ENCODE data around the gene SCN2B.
"Not testable (repeated sequence)": the region's sequence is repeated elsewhere in the genome, so short reads cannot be mapped to it uniquely, and the experiment has no call there.

Gene SCN2B

DNA sequence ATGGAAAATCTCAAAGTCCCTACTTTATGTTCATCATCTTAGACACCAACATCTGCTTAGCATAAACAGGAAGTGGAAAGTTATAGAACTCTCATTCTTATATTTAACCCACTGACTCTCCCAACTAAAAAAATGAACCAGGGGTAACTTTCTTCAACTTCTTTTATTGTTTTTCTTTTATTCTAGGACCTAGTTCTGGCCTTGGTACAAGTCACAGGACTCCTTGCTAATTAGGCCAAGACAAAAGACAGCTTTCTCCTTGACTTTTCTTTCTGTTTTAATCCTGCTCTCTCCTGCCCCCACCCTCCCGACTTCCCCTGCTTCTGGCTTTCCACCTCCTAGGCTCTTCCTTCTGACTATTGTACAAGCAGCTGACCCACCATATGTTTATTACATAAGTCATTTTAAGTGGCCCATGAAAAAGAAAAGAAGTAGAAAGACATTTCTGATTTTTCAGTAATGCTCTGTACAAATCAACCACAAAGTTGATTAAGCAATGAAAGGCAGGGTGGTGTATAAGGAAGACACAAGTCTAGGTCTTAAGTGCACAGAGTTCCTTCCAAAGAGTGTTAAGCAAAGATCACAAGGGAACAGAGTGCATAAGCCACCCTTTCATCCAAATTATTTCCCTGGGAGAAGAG lies 30.1 kb upstream of the SCN2B start:
- no peak for FAIRE-seq

GRCh38 chr11:118205606-118206378 lies 29.4 kb upstream of the SCN2B start:
- no peak for FAIRE-seq

- no peak for FAIRE-seq
Observed at GRCh38 chr11:118202599-118203422, 26.4 kb upstream of the SCN2B start.

DNA sequence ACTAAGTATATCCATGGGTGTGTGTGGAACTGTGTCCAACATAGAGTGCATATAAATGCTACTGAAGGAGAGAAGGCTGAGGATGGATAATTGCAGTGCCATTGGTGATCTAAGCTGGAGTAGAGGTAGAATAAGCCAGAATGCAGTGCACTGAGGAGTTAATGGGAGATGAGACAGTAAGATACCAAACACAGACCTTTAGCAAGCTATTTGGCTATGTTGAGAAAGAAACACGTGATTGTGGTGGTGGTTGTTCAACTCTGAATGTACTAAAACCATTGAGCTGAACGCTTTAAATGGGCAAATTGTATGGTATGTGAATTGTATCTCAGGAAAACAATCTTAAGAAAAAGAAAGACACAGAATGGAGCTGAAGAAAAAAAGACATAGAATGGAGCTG lies 25.5 kb upstream of the SCN2B start:
- FAIRE-seq = no peak

DNA sequence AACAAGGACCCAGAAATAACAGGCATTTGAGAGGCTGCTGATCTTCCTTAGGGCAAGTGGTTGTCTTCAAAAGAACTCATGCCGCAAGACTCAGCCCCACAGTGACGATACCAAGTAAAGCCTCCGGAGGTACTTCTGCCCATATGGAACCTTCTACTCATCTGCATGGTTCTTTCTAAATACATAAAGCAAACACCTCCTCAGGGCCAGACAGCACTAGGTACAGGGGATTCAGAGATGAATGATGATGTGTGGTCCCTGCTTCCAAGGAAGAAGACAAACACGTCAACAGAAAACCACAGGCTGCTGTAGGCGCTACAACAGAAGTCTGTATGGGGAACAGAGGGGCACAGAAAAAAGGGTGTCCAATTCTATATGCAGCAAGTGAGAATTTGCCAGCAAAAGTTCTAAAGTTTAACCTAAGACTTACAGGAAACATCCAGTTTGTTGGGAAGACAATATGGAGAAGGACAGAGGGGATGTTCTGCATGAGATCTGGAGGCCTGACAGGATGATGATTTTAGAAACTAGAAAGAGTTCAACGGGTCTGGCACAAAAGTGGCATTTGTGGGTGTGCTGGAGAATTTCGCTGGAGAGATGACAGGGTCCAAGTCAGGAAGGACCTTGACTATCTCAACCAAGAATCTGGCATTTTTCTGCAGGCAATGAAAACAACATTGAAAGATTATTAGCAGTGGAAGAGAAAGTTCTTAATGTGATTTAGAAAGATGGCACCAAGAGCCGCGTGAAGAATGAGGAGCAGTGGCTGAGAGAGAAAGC lies 24.7 kb upstream of the SCN2B start:
- FAIRE-seq = no peak

- no peak for FAIRE-seq
Observed at GRCh38 chr11:118200497-118200896, 24.1 kb upstream of the SCN2B start.

GRCh38 chr11:118199135-118199534 lies 22.7 kb upstream of the SCN2B start:
- no peak for FAIRE-seq

DNA sequence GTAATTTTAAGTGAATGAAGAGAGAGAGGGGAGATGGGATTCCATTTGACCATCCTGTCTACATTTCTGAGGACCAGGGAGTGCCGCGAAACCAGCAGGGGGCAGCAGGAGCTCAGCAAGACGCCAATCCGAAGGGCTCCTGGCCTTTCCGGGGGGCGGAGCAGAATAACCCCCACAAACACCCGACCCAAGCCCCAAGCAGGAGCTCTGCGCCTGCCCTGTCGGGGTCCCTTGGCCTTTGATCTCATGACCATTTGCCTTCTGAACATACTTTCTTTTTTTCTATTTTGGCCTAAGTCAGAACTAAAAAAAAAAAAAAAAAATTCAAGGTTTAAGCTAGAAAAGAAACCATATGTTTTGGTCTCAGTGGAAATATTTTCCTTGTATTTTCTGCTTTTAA lies 21.9 kb upstream of the SCN2B start:
- no peak for FAIRE-seq

- no peak for FAIRE-seq
Observed at GRCh38 chr11:118194835-118195627, 18.6 kb upstream of the SCN2B start.

DNA sequence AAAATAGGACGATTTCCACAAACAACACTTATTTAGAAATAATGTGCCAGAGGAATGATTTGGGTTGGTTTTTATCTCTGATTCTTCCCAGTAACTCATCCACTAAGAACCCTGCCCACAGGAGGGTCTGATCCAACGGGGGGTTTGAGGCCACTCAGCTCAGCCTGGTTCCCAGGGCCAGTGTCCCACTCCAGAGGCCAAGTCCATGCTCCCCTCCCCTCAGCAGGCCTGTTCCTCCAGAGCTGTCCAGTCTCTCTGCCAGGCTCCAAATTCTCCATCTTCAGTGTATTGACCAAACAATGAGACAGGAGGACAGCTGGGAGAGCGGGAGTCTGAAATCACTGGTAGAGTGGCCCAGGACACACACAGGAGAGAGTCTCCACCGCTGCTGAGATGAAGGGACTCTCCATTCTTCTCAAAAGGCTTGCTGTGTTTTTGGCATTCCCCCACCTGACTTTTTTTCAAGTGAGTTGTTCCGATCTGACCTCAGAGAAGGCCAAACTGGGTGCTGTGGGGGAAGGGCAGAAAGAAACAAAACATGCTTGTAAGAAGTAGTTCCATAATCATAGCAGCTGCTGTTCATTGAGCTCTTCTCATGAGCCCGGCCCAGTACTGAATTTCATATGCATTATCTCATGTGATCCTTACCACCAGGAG lies 17.6 kb upstream of the SCN2B start:
- FAIRE-seq = no peak

DNA sequence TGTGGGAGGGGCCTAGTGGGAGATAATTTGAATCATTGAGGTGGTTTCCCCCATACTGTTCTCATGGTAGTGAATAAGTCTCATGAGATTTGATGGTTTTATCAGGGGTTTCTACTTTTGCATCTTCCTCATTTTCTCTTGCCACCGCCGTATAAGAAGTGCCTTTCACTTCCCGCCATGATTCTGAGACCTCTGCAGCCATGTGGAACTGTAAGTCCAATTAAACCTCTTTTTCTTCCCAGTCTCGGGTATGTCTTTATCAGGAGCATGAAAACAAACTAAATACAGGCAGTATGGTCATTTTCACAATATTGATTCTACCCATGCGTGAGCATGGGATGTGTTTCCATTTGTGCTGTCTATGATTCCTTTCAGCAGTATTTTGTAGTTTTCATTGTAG lies 16.4 kb upstream of the SCN2B start:
- FAIRE-seq = not testable (repeated sequence)

GRCh38 chr11:118190942-118191506 lies 14.6 kb upstream of the SCN2B start:
- FAIRE-seq = not testable (repeated sequence)

- no peak for FAIRE-seq
Observed at GRCh38 chr11:118186346-118187107, 10.1 kb upstream of the SCN2B start.

- FAIRE-seq = no peak
Observed at GRCh38 chr11:118184784-118185579, 8.5 kb upstream of the SCN2B start.

GRCh38 chr11:118183691-118184090 lies 7.3 kb upstream of the SCN2B start:
- FAIRE-seq = not testable (repeated sequence)

GRCh38 chr11:118180300-118180703 lies 3.9 kb upstream of the SCN2B start:
- FAIRE-seq = no peak

DNA sequence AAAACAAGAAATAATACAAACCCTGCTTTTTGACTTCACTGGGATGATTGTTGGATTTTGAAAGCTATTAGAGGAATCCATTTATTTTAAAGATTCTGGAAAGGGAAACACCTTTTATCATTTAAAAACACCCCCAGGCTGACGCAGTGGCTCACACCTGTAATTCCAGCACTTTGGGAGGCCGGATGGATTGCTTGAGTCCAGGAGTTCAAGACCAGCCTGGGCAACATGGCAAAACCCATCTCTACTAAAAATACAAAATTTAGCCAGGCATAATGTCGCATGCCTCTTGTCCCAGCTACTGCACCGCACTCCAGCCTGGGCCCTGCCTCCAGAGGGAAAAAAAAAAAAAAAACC lies 317 bp upstream of the SCN2B start:
- FAIRE-seq = no peak

GRCh38 chr11:118175031-118175992 lies 1.1 kb downstream of the SCN2B start:
- FAIRE-seq = no peak
